ENCODE data around the gene CUX1.

DNA sequence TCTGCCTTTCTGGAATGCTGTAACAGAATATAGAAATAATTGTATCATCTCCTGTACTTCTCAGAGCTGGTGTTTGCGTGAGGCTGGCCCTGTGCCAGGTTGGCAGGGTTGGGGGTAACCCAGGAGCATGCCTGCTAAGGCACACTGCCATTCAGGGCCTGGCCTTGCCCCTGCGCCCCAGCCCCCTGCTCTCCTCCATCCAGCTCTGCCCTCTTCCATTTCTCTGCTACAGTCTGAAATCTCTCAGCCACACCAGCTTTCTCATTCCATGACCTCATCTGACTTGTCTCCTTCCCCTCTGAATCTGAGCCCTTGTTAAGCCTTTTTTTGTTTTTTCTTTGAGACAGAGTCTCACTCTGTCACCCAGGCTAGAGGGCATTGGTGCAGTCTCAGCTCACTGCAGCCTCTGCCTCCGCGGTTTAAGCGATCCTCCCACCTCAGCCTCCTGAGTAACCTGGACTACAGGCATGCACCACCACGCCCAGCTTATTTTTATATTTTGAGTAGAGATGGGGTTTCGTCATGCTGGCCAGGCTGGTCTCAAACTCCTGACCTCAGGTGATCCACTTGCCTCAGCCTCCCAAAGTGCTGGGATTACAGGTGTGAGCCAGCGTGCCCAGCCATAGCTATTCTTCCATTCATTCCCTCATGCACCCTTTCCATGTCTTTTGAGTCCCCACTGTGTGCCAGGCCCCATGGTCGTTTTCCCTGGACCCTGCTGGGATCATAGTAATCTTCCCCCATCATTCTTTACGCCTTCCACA is 206.8 kb downstream of the CUX1 start:
- TF ChIP-seq POLR2A (IDR thresholded peaks at IDR 0.05): no peak
- TF ChIP-seq CTCF (IDR thresholded peaks at IDR 0.05): no peak

All from esophagus squamous epithelium (tissue), 4 donors.